HG02798 (cell line): ENCODE measurements around the gene SCUBE2.
"Not testable (repeated sequence)": the region's sequence is repeated elsewhere in the genome, so short reads cannot be mapped to it uniquely, and the experiment has no call there.

Source experiments
- ATAC-seq: cut with Tn5 transposase; IDR thresholded peaks from one replicate; pipeline ENCODE4 v1.9.1; 2021; ENCODE audit warnings: mild to moderate bottlenecking; ENCODE audit not compliant: unreplicated experiment, poor library complexity

SCUBE2 gene

DNA sequence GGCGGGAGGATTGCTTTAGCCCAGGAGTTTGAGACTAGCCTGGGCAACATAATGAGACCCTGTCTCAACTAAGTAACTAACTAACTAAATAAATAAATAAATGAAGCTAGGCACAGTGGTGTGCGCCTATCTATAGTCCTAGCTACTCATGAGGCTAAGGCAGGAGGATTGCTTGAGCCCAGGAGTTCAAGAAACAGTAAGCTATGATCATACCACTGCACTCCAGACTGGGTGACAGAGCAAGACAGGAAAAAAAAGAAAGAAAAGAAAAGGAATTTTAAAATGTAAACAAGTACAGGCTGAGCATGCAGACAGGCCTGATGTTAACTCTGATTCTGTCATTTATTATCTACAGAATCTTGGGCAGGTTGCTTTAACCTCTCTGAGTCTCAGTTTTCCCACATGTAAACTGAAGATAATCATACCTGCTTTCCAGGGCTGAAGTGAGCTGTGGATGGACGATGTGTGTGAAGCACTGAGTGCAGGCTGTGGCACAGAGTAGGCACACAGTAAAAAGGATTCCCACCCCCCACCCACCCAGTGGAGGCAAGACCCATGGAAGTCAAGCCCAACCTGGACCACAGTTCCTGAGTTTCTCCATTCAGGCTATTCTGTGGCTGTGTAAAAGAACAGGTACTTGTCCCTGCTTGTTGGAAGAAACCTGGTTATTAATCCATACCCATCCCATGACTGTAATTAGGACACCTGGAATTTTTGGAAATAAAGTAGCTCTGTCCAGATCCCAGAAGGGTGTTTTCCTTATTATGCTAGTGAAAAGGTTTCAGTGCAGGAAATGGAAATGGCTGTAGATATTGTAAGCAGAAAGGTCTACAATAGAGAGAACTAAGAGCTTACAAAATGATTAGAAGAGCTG lies 18.7 kb upstream of the SCUBE2 start:
- no peak for ATAC-seq

DNA sequence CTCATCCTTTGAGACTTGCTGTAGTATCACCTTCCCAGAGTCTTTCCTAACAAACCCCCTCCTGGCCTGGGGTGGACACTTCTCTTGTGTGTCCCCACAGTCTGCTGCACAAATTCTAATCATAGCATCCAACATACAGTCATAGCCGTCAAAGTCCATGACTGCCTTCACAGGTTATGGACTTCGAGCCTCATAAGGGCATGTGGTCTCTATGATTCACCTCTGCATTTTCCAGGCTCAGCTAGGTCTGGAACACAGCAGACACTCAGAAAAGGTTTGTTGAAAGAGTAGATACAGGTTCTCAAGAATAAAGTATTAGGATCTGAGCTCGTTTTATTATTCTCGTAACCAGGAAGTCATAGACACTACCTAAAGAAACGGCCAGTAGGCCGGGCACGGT lies 13.2 kb upstream of the SCUBE2 start:
- ATAC-seq, result no peak

DNA sequence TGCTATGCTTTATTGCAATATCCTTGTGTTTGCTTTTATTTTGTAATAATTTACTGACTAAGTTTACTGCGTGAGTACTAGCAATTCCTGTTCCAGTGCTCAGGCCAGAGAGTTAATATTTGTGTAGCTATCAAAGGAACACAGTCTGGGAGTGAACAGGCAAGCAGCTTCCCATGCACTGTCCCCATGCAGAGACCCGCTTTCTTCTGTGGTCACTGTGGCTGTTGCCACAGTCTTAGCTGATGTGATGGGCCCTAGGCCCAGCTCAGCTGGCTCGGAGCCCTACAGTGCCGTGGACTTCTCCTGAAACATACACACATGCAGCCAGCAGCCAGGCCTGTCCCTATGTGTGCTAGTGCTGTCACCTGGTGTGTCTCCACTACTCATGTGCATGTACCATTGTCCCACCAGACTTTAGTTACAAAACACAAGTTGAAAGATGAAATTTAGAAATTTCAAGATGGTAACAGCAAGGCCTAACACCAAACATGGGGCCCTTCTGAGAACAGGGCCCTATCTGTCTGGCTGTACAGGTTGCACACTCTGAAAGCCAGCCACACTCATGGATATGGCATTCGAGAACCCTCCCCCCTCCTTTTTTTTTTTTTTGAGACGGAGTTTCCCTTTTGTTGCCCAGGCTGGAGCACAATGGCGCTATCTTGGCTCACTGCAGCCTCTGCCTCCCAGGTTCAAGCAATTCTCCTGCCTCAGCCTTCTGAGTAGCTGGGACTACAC lies 12.3 kb upstream of the SCUBE2 start:
- ATAC-seq, result no peak

DNA sequence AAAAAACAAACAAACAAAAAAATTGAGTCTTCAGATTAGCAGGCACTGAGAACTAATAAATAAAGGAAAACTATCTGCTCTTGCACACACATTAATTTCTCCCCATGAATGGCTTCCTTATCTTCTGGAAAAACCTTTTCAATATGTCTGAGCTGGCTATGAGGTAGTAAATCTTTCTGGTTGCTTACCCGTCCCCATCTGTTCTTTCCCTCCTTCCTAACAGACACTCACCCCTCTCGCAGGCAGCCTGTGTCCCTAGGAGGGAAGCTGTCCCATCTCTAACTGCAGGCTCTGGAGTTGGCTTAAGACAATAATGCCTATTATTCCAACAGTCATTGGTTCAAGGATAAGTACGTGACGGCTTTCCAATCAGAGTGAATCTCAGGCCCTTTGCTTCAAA lies 8.2 kb upstream of the SCUBE2 start:
- no peak for ATAC-seq

DNA sequence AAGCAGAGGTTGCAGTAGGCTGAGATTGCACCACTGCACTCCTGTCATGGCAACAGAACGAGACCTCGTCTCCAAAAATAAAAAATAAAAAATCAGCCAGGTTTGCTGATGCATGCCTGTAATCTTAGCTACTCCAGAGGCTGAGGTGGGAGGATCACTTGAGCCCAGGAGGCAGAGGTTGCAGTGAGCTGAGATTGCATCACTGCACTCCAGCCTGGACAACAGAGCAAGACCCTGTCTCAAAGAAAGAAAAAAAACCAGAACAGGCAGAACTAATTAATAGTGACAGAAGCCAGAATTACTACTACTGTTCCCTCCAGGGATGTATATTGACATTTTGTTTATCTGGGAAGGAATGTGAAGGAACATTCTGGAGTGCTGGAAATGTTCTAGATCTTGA lies 7.1 kb upstream of the SCUBE2 start:
- not testable (repeated sequence) for ATAC-seq

DNA sequence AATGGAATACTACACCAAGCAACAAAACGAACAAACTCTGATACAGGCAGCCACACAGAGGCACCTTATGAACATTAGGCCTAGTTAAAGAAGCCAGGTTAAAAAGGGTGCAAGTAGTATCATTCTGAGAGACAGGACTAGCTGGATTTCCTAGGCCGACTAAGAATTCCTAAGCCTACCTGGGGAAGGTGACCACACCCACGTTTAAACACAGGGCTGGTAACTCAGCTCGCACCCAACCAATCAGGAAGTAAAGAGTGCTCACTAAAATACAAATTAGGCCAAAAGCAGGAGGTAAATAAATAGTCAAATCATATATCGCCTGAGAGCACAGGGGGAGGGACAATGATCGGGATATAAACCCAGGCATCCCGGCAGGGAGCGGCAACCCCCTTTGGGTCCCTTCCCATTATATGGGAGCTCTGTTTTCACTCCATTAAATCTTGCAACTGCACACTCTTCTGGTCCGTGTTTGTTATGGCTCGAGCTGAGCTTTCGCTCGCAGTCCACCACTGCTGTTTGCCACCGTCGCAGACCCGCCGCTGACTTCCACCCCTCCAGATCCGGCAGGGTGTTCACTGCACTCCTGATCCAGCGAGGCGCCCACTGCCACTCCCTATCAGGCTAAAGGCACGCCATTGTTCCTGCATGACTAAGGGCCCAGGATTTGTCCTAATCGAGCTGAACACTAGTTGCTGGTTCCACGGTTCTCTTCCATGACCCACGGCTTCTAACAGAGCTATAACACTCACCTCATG lies 6.0 kb upstream of the SCUBE2 start:
- not testable (repeated sequence) for ATAC-seq

DNA sequence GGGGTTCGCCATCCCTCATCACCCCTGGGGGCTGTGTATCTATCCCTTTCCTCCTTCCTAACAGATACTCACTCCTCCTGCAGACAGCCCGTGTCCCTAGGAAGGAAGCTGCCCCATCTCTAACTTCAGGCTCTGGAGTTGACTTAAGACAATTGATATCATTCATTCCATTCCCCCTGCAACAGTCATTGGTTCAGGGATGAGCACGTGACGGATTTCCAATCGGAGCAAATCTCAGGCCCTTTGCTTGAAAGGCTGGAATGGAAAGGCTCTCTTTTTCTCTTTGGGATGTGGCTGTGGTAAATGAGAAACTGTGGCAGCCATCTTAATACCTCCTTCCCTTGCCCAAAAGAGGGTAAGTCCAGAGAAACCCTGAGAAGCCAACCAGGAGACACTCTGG lies 5.0 kb upstream of the SCUBE2 start:
- no peak for ATAC-seq

DNA sequence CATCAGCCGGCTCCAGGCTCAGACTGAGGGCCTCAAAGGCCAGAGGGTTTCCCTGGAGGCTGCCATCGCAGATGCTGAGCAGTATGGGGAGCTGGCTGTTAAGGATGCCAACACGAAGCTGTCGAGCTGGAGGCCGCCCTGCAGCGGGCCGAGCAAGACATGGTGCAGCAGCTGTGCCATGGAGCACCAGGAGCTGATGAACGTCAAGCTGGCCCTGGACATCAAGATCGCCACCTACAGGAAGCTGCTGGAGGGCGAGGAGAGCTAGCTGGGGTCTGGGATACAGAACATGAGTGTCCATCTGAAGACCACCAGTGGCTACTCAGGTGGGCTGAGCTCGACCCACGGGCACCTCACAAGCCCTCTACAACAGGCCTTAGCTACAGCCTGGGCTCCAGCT lies 4.0 kb upstream of the SCUBE2 start:
- ATAC-seq, result no peak

DNA sequence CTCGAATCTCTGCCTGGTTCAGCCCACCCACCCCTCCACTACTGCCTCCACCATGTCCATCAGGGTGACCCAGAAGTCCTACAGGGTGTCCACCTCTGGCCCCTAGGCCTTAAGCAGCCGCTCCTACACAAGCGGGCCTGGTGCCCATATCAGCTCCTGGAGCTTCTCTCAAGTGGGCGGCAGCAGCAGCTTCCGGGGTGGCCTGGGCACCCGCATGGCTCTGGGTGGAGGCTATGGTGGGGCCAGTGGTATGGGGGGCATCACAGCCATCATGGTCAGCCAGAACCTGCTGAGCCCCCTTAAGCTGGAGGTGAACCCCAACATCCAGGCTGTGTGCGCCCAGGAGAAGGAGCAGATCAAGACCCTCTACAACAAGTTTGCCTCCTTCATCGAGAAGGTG lies 3.0 kb upstream of the SCUBE2 start:
- no peak for ATAC-seq

DNA sequence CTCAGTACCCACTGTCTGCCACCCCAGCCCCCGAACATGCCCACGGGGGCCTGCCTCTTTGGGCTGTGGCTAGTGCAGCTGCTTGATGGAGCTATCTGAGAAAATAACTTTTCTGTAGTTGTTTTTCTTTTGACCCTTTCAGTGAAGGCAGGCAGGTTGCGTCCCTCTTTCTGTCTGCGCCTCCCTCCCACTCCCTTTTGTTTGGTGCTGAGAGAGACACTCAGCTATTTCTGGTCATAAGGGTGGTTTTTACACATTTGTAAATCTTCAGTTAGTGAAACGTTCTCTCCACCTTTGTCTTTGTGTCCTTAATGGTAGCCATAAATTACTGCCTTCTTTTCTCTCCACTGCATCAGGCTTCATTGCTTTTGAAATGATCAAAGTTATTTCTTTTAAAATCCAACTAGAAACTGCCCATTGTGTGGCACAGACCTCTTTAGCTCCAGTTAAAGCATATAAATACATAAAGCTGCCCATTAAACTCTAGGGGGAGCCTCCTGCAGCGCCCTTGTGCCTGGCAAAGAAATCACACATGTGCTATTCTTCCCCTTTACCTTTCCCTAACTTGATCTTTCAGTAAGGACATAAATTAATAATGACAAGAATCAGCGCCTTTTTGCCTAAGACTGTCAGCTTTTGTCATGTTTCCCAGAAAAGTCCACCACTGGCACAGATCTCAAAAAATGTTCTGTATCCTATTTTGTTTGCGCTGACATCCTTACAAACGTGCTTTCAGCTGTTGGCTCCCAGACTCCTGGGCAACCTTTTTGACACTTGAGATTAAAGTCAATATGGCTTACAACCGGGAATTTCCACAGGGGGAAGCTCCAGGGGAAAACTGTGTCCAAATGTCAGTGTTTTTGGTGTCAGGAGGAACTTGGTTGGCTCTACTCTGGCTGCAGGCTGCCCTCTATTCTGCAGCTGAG lies 1.7 kb upstream of the SCUBE2 start:
- no peak for ATAC-seq

DNA sequence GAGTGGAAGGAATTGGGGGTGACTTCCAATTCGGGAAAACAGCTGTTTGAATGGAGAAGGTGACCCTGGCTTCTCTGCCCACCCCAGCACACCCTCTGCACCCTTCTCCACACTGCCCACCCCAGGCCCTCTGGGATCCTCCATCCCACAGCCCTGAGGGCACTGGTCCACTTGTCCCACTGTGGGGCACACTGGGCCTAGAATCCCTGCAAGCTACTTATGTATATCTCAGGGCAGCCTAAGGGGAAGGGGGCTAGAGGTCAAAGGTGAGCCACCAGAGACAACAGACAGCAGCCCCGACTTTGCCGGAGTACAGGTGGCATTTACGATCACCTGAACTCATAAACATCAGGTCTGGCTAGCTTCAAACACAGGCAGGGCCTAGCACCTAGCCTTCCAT lies 673 bp upstream of the SCUBE2 start:
- ATAC-seq, result no peak

DNA sequence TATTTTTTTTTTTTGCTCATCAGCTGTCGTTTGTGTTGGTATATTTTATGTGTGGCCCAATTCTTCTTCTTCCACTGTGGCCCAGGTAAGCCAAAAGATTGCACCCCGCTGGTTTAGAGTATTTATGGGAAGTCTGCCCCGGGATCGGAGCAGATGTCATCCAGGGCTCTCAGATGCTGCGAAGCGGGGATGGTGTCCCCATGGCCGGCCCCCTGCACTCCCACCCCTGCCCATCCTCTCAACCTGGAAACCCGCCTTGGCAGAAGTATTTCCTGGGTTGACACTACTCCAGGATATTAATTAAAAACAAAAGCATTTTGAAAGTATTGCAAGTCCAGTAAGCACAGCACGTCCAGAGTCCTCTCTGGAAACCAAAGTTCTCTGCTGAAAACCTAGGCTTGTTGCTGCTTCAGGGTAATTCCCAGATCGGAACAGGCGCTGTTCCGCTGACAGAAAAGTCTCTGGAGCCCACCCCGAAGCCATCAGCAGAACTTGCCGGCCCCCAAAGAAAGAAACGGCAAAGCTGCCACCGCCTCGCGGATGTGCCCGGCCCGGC lies 833 bp downstream of the SCUBE2 start:
- no peak for ATAC-seq

DNA sequence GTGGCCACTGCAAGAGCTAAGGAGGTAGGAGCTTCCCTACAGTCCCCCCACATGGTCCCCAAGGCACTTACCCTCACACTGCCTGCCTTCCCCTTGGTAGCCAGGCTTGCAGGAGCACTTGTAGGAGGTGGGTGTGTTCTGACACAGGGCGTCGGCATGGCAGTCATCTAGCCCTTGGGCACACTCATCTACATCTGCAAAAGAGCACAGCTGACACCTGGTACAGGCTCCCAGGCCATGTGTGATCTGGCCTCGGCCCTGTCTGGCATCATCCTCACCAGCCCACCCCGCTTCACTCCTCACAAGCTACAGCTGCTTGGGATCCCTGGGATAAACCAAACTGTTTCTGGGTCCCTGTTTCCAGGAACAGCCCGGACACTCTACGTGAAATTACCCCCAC lies 1.8 kb downstream of the SCUBE2 start:
- ATAC-seq, result no peak

DNA sequence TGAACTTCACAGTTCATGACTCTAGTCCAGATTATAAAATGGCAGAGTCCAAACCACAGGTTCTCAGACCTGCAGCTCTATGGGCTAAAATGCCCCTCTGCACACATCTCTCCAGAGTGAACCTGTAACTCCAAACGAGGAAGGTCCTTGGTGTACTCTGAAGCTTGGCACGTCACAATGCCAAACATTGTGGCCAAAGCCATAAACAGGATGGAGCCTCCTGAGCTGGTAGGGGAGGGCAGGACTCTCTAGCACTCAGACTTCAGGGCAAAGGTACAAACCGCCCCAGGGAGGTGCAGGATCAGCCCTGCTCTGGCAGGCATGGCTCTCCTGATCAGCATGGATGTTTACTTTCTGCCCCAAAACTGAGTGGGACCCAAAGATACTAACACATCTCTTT lies 2.3 kb downstream of the SCUBE2 start:
- no peak for ATAC-seq

DNA sequence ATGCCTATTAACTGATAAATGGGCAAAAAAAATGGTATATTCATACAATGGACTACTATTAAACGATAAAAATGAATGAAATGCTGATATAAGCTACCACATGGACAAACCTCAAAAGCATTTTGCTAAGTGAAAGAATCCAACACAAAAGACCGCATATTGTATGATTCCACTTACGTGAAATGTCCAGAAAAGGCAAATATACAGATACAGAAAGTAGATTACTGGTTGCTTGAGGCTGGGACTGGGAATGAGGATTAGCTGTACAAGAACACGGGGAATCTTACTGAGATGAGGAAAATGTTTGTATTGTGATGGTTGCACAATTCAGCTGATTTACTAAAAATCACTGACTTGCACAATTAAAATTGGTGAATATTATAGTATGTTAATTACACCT lies 8.8 kb downstream of the SCUBE2 start:
- no peak for ATAC-seq

DNA sequence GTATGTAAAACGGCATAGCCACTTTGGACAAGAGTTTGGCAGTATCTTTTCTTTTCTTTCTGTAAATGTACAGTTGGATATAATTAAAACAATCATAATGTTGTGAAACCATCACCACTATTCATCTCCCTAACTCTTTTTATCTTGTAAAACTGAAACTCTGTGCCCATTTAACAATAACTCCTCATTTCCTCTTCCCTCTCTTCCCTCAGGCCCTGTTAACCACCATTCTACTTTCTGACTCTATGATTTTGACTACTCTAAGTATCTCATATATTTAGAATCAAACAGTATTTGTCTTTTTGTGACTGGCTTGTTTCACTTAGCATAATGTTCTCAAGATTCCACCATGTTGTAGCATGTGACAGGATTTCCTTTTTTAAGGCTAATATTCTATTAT lies 10.2 kb downstream of the SCUBE2 start:
- ATAC-seq, result no peak

DNA sequence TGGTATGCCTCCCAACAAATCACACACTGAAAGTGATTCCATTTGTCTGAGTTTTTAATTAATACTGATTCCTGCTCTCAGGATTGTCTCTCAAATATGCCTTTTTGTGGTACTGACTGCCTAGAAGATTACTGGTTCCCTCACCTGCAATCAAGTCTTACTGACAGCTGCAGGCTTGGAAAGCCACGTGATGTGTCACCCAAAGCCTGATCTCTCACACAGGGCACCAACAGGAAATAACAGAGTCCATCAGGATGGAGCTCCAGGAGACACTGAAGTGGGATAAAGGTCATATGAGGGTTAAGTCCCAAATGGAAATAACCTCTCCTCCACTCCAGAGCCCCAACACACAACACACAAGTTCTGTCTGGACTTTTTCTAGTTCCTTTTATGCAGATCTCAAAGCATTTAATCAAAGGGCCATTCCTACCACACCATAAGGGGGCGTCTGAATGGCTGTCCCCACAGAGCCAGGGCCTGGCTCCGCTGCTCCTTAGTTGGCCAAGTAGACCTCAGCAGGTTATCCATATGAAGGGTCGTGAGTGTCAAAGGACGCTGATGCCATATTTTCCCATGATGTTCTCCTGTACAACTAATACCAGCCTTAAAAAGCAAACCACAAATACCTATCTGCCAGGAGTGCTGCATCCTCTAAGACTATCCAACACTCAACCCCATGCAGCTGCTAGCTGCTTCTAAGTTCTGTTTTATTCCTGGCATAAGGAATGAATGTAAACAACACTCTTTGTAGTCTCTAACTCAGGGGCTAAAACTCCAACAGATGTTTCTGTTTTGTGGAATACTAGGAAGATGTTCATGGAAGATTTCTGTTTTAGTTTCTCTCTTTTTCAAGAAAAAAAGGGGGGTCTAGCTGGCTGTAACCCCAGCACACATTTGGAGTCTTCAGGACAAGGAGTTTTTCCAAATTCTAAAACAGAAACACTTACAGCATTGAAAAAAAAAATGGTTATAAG lies 13.0 kb downstream of the SCUBE2 start:
- ATAC-seq, result no peak

DNA sequence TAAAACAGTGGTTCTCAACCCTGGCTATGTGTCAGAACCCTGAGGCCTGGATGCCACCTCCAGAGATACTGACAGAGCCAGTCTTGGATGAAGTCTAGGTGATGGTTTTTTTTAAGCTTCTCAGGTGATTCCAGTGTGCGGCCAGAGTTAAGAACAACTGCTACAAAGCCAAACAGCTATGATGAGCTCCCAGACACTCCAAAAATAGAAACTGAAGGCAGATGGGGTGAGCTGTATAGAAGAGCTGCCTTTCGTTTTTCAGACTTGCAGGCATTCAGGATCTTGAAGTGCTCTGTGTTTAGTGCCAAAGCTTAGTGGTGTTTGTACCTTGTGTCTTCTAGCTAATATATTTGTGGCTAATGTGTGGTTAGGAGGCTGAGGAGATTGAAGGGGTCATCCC lies 14.2 kb downstream of the SCUBE2 start:
- no peak for ATAC-seq

DNA sequence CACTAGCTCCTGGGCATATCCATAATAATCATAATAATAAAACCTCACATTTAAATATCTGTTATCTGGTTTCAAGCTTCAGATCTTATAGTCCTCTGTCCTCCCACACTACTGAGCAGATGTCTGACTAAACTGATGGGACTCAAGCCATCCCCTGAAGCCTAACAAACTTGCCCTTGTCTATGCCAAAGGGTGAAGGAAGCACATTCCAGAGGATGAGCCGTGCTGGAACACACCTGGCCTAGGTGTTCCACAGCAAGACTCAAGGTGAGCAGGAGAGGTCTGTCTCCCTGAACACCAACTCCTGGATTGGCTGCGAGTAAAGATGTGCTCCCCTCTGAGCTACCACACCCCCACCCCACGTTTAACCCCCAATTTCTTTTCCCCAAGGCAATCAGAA lies 14.7 kb downstream of the SCUBE2 start:
- ATAC-seq, result no peak
